Immature natural killer cell (primary cell): ENCODE measurements around the gene VAMP7. TPM values are rescaled to one million over a fixed set of nuclear protein-coding genes. Genes with fewer than 3 reads are reported as not detected.
"Not testable (repeated sequence)": the region's sequence is repeated elsewhere in the genome, so short reads cannot be mapped to it uniquely, and the experiment has no call there.

Source experiments
- DNase-seq, 3 donors: peaks; one replicate each; pipeline ENCODE4 v3.0.0; 2022; ENCODE audit warnings: mixed read lengths in 1 of 3
- H3K27ac Mint-ChIP-seq, 6 donors: one replicate each; pipeline ENCODE4 v1.8.0; 2020; ENCODE audit warnings: mixed read lengths in 6 of 6, mild to moderate bottlenecking in 5 of 6, inconsistent platforms in 4 of 6, moderate library complexity in 3 of 6
- H3K27me3 Mint-ChIP-seq, 3 donors: one replicate each; pipeline ENCODE4 v1.8.0; 2020 to 2021; ENCODE audit warnings: low read depth in 3 of 3, mild to moderate bottlenecking in 3 of 3, mixed read lengths in 3 of 3, moderate library complexity in 3 of 3, inconsistent platforms in 1 of 3
- H3K36me3 Mint-ChIP-seq, 3 donors: one replicate each; pipeline ENCODE4 v1.8.0; 2020; ENCODE audit warnings: mixed read lengths in 3 of 3, inconsistent platforms in 2 of 3, mild to moderate bottlenecking in 2 of 3
- H3K4me1 Mint-ChIP-seq, 2 donors: one replicate each; pipeline ENCODE4 v1.8.0; 2020; ENCODE audit warnings: inconsistent platforms in 2 of 2, mild to moderate bottlenecking in 2 of 2, mixed read lengths in 2 of 2, moderate library complexity in 1 of 2
- H3K4me3 Mint-ChIP-seq, 5 donors: one replicate each; pipeline ENCODE4 v1.8.0; 2020; ENCODE audit warnings: mild to moderate bottlenecking in 5 of 5, mixed read lengths in 5 of 5, inconsistent platforms in 3 of 5, moderate library complexity in 3 of 5
- H3K9me3 Mint-ChIP-seq, 6 donors: one replicate each; pipeline ENCODE4 v1.8.0; 2020; ENCODE audit warnings: mild to moderate bottlenecking in 6 of 6, mixed read lengths in 6 of 6, inconsistent platforms in 4 of 6, moderate library complexity in 3 of 6
- polyA plus RNA-seq, 3 donors: library from polyadenylated mRNA; unstranded; fragments of 300-500 nt; fragmentation: Illumina TruSeq; gene quantifications; one replicate each; pipeline ENCODE4 v1.2.3, GENCODE V29; 2021

The VAMP7 gene
- polyA plus RNA-seq, result 100 to 1,000 TPM in 1 of 3 donors, 10 to 100 TPM in 2; 66.5 to 111 (median 75.3) TPM

GRCh38 chrX:155881158-155881993 is at the start of gene VAMP7:
TSS of gene VAMP7 (plus strand) at chrX:155881345. CDS start at chrX:155889467, 8,122 bp downstream.
- Mint-ChIP-seq H3K27ac (peak within 1 kb of the TSS; percentile 73 to 95 (median 90)), H3K4me3 (peak within 1 kb of the TSS; percentile 89 to 95 (median 93)), H3K36me3 (peaks cover 0 to 3% (median 0%) of the 10 kb centered on the region in 3 donors), H3K9me3 (peaks cover 0 to 3% (median 0%) of the 10 kb centered on the region in 6 donors), H3K4me1 (peaks cover 29 to 39% of the 10 kb centered on the region in 2 donors), H3K27me3 (peaks cover 0 to 7% (median 3%) of the 10 kb centered on the region in 3 donors)
- DNase-seq, result peak; percentile 71 to 74 (median 72)

GRCh38 chrX:155841232-155841631 is 39.9 kb upstream of the VAMP7 start:
- Mint-ChIP-seq H3K27ac (no peak overlapping the region), H3K27me3 (peaks cover 2 to 15% (median 4%) of the 10 kb centered on the region in 3 donors), H3K36me3 (no peaks in the 10 kb centered on the region), H3K4me3 (no peak overlapping the region), H3K4me1 (no peaks in the 10 kb centered on the region), H3K9me3 (peaks cover 0 to 7% (median under 1%) of the 10 kb centered on the region in 6 donors)
- DNase-seq, result no peak

GRCh38 chrX:155851786-155852185 is 29.4 kb upstream of the VAMP7 start:
- H3K27me3 Mint-ChIP-seq, result peaks cover 6 to 12% (median 6%) of the 10 kb centered on the region in 3 donors

GRCh38 chrX:155857561-155857960 is 23.6 kb upstream of the VAMP7 start:
- Mint-ChIP-seq H3K36me3 (no peaks in the 10 kb centered on the region), H3K27me3 (peaks cover 1 to 13% (median 5%) of the 10 kb centered on the region in 3 donors), H3K27ac (no peak overlapping the region), H3K9me3 (peaks cover 0 to 3% (median 0%) of the 10 kb centered on the region in 6 donors), H3K4me3 (no peak overlapping the region), H3K4me1 (no peaks in the 10 kb centered on the region)
- no peak for DNase-seq

More at GRCh38 chrX:155851786-155852185, 29.4 kb upstream of the VAMP7 start:
- H3K4me3 Mint-ChIP-seq, H3K9me3 Mint-ChIP-seq, DNase-seq, H3K27ac Mint-ChIP-seq, H3K36me3 Mint-ChIP-seq, H3K4me1 Mint-ChIP-seq: not testable (repeated sequence)

GRCh38 chrX:155864655-155865054 is 16.5 kb upstream of the VAMP7 start:
- no peaks in the 10 kb centered on the region for H3K4me1 Mint-ChIP-seq
- peaks cover 0 to 4% (median 0%) of the 10 kb centered on the region in 3 donors for H3K36me3 Mint-ChIP-seq

GRCh38 chrX:155865193-155865592 is 16.0 kb upstream of the VAMP7 start:
- H3K27ac Mint-ChIP-seq, result no peak overlapping the region
- H3K27me3 Mint-ChIP-seq, result peaks cover 4 to 8% (median 6%) of the 10 kb centered on the region in 3 donors
- no peak overlapping the region for H3K4me3 Mint-ChIP-seq
- DNase-seq, result no peak
- H3K9me3 Mint-ChIP-seq, result peaks cover 3 to 17% (median 7%) of the 10 kb centered on the region in 6 donors
- peaks cover 0 to 4% (median 0%) of the 10 kb centered on the region in 3 donors for H3K36me3 Mint-ChIP-seq
- no peaks in the 10 kb centered on the region for H3K4me1 Mint-ChIP-seq

More at GRCh38 chrX:155864655-155865054, 16.5 kb upstream of the VAMP7 start:
- Mint-ChIP-seq H3K27me3 (peaks cover 2 to 7% (median 6%) of the 10 kb centered on the region in 3 donors), H3K4me3 (no peak overlapping the region), H3K9me3 (peaks cover 3 to 17% (median 7%) of the 10 kb centered on the region in 6 donors), H3K27ac (no peak overlapping the region)
- no peak for DNase-seq

- Mint-ChIP-seq H3K9me3 (peaks cover 3 to 17% (median 7%) of the 10 kb centered on the region in 6 donors), H3K4me3 (no peak overlapping the region), H3K36me3 (peaks cover 0 to 4% (median 0%) of the 10 kb centered on the region in 3 donors), H3K4me1 (no peaks in the 10 kb centered on the region), H3K27ac (no peak overlapping the region), H3K27me3 (peaks cover 6 to 8% (median 6%) of the 10 kb centered on the region in 3 donors)
- DNase-seq, result no peak
Observed at GRCh38 chrX:155867821-155868220, 13.3 kb upstream of the VAMP7 start.

GRCh38 chrX:155870958-155871357 is 10.2 kb upstream of the VAMP7 start:
- no peak for DNase-seq
- no peaks in the 10 kb centered on the region for H3K4me1 Mint-ChIP-seq
- H3K36me3 Mint-ChIP-seq, result peaks cover 0 to 4% (median 0%) of the 10 kb centered on the region in 3 donors
- H3K9me3 Mint-ChIP-seq, result peaks cover 0 to 17% (median 7%) of the 10 kb centered on the region in 6 donors
- H3K27me3 Mint-ChIP-seq, result peaks cover 9 to 13% (median 9%) of the 10 kb centered on the region in 3 donors
- no peak overlapping the region for H3K27ac Mint-ChIP-seq
- H3K4me3 Mint-ChIP-seq, result no peak overlapping the region

- Mint-ChIP-seq H3K27me3 (peaks cover 9 to 13% (median 9%) of the 10 kb centered on the region in 3 donors), H3K4me1 (no peaks in the 10 kb centered on the region), H3K27ac (no peak overlapping the region), H3K4me3 (no peak overlapping the region), H3K36me3 (peaks cover 0 to 4% (median 0%) of the 10 kb centered on the region in 3 donors), H3K9me3 (peaks cover 0 to 17% (median 7%) of the 10 kb centered on the region in 6 donors)
- DNase-seq, result no peak
Observed at GRCh38 chrX:155871934-155872333, 9.2 kb upstream of the VAMP7 start.

- Mint-ChIP-seq H3K4me3 (no peak overlapping the region), H3K9me3 (peaks cover 0 to 9% (median 3%) of the 10 kb centered on the region in 6 donors), H3K4me1 (no peaks in the 10 kb centered on the region), H3K27ac (no peak overlapping the region), H3K36me3 (peaks cover 0 to under 1% (median 0%) of the 10 kb centered on the region in 3 donors), H3K27me3 (peaks cover 5 to 10% (median 9%) of the 10 kb centered on the region in 3 donors)
- DNase-seq, result no peak
Observed at GRCh38 chrX:155873188-155873587, 8.0 kb upstream of the VAMP7 start.

- H3K9me3 Mint-ChIP-seq, result peaks cover 0 to 3% (median 0%) of the 10 kb centered on the region in 6 donors
- no peak overlapping the region for H3K4me3 Mint-ChIP-seq
- H3K27ac Mint-ChIP-seq, result no peak overlapping the region
- DNase-seq, result no peak
- H3K27me3 Mint-ChIP-seq, result peaks cover 3 to 6% (median 5%) of the 10 kb centered on the region in 3 donors
- no peaks in the 10 kb centered on the region for H3K4me1 Mint-ChIP-seq
- H3K36me3 Mint-ChIP-seq, result no peaks in the 10 kb centered on the region
Observed at GRCh38 chrX:155874571-155875244, 6.4 kb upstream of the VAMP7 start.

- peaks cover 0 to 3% (median 0%) of the 10 kb centered on the region in 6 donors for H3K9me3 Mint-ChIP-seq
- H3K27ac Mint-ChIP-seq, result no peak overlapping the region
- H3K36me3 Mint-ChIP-seq, result no peaks in the 10 kb centered on the region
- H3K4me1 Mint-ChIP-seq, result peaks cover 11% of the 10 kb centered on the region in 2 donors
- no peak for DNase-seq
- no peak overlapping the region for H3K4me3 Mint-ChIP-seq
- H3K27me3 Mint-ChIP-seq, result peaks cover 3 to 9% (median 4%) of the 10 kb centered on the region in 3 donors
Observed at GRCh38 chrX:155876704-155877103, 4.4 kb upstream of the VAMP7 start.

GRCh38 chrX:155877288-155877687 is 3.9 kb upstream of the VAMP7 start:
- Mint-ChIP-seq H3K9me3 (peaks cover 0 to 3% (median 0%) of the 10 kb centered on the region in 6 donors), H3K27ac (no peak overlapping the region), H3K36me3 (no peaks in the 10 kb centered on the region), H3K4me3 (no peak overlapping the region), H3K27me3 (peaks cover 3 to 10% (median 6%) of the 10 kb centered on the region in 3 donors), H3K4me1 (peaks cover 17% of the 10 kb centered on the region in 2 donors)
- no peak for DNase-seq
